K562 (cell line): ENCODE results near the gene C6orf62. TPM values are rescaled to one million over a fixed set of nuclear protein-coding genes. Genes with fewer than 3 reads are reported as not detected.

Experiments used
- BCOR ChIP-seq: fragments of 450-650 bp; IDR thresholded peaks from 2 replicates; pipeline ENCODE4 v1.6.1; 2016
- NFE2L1 ChIP-seq: fragments of 450-650 bp; IDR thresholded peaks from 2 replicates; pipeline ENCODE4 v1.6.1; 2016; ENCODE audit warnings: missing genetic modification characterization, low read depth, mild to moderate bottlenecking, missing compliant biosample characterization, moderate library complexity, borderline replicate concordance
- polyA plus RNA-seq, 8 experiments: library from polyadenylated mRNA; depleted of rRNA in 4 of 8; stranded (reverse) in 5 of 8; unstranded in 3 of 8; fragments of >200 nt; fragmentation: Nextera tagmentation in 2 of 8; fragmentation: Illumina TruSeq in 1 of 8; extraction: Ambion mirVana in 2 of 8; extraction: Trizol in 1 of 8; gene quantifications; 2 replicates each; pipeline versions ENCODE4 v1.2.1 to v1.2.3, GENCODE V29; 2011 to 2014; ENCODE audit warnings: inconsistent platforms in 1 of 8, missing spikeins in 1 of 8
- total RNA-seq, 7 experiments: library from RNA; depleted of rRNA in 6 of 7; stranded (reverse); fragments of >200 nt in 6 of 7; fragmentation: Illumina TruSeq in 2 of 7; extraction: Trizol in 2 of 7; gene quantifications; 2 replicates each; pipeline versions ENCODE4 v1.2.1 to v1.2.3, GENCODE V29; 2011 to 2021; ENCODE audit warnings: low replicate concordance in 1 of 7
- TF ChIP-seq, protein P1 (sequence below), 2 experiments: fragments of 450-650 bp; formaldehyde crosslinking in 1 of 2; IDR thresholded peaks; 2 replicates each; pipeline versions ENCODE4 v1.4.0 to v1.6.1; 2014 to 2020; ENCODE audit warnings: mild to moderate bottlenecking in 2 of 2, borderline replicate concordance in 1 of 2, low read depth in 1 of 2

The C6orf62 gene
- total and polyA plus RNA-seq, 9 of the 15 experiments (the other 6 are each of a cell fraction or from before 2014, with no cell fraction given) = 48.5 to 579 (median 111) TPM

DNA sequence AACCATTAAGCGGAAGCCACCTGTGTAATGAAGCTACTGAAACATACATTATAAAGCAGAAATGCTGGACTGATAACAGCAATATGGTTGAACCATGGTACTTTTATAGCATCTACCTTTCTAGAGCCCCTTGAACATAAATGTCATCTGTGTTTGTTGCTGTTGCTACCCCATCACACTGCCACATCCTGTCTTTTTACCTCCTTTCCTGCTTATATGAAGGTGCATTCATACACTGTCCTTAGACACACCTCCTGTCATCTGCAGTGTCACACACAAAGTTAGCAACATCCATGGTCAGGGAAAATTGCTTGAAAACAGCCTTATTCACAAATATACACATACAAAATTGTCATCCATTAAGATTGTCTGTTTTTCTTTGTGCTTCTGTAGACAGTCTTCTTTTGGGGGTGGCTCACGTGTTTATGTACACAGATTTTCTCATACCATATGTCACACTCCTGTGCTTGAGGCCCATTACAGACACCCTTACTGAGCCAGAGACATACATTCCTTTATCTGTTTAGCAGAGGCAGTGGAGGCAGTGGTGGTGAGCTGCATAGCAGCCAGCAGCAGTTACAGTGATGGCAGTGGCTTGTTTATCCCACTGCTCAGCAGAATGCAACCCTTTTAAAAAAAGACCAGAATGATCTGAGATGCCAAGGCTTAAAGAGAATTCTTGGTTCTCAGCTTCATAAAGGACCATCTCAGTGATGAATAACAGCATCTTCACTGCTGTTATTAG, 25.9 kb downstream of the C6orf62 start (continued):
- TF ChIP-seq, protein P1, sequence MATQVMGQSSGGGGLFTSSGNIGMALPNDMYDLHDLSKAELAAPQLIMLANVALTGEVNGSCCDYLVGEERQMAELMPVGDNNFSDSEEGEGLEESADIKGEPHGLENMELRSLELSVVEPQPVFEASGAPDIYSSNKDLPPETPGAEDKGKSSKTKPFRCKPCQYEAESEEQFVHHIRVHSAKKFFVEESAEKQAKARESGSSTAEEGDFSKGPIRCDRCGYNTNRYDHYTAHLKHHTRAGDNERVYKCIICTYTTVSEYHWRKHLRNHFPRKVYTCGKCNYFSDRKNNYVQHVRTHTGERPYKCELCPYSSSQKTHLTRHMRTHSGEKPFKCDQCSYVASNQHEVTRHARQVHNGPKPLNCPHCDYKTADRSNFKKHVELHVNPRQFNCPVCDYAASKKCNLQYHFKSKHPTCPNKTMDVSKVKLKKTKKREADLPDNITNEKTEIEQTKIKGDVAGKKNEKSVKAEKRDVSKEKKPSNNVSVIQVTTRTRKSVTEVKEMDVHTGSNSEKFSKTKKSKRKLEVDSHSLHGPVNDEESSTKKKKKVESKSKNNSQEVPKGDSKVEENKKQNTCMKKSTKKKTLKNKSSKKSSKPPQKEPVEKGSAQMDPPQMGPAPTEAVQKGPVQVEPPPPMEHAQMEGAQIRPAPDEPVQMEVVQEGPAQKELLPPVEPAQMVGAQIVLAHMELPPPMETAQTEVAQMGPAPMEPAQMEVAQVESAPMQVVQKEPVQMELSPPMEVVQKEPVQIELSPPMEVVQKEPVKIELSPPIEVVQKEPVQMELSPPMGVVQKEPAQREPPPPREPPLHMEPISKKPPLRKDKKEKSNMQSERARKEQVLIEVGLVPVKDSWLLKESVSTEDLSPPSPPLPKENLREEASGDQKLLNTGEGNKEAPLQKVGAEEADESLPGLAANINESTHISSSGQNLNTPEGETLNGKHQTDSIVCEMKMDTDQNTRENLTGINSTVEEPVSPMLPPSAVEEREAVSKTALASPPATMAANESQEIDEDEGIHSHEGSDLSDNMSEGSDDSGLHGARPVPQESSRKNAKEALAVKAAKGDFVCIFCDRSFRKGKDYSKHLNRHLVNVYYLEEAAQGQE (IDR thresholded peaks at IDR 0.05; ENCODE audit: borderline replicate concordance) = no peak
- TF ChIP-seq, protein P1 (CRISPR knock-in tag; IDR thresholded peaks at IDR 0.05; ENCODE audit: low read depth) = no peak
- no peak for TF ChIP-seq BCOR
- no peak for TF ChIP-seq NFE2L1 (tag)
